CD8-positive, alpha-beta memory T cell (primary cell): ENCODE data around the gene TBC1D2B. TPM values are rescaled to one million over a fixed set of nuclear protein-coding genes. Genes with fewer than 3 reads are reported as not detected.

Experiments
- CTCF ChIA-PET: fragments of 350-600 bp; sonication (Branson Sonifier 250); formaldehyde crosslinking; loops from one replicate; lab custom pipeline; 2021; ENCODE audit warnings: antibody characterized with exemption; lab: Charles Lee
- POLR2A ChIA-PET: fragments of 350-600 bp; sonication (Branson Sonifier 250); formaldehyde crosslinking; loops from one replicate; lab custom pipeline; 2021; ENCODE audit warnings: antibody characterized with exemption; lab: Charles Lee
- DNase-seq, 5 donors: peaks; one replicate each; pipeline versions ENCODE4 v3.0.0 to v3.0.0-alpha.2; 2020 to 2022; ENCODE audit warnings: mixed read lengths in 1 of 5
- H3K27ac ChIP-seq: one replicate; pipeline ENCODE4 v1.7.0; 2013; ENCODE audit warnings: low read depth, mild to moderate bottlenecking, low read length, moderate library complexity
- H3K27me3 ChIP-seq: 2 replicates; pipeline ENCODE4 v1.7.0; 2013; ENCODE audit warnings: low read length, mild to moderate bottlenecking; ENCODE audit not compliant: insufficient read depth, poor library complexity, severe bottlenecking
- H3K36me3 ChIP-seq: 2 replicates; pipeline ENCODE4 v1.7.0; 2013; ENCODE audit warnings: mild to moderate bottlenecking, low read length, moderate library complexity; ENCODE audit not compliant: insufficient read depth
- H3K4me1 ChIP-seq: 2 replicates; pipeline ENCODE4 v1.7.0; 2013; ENCODE audit warnings: mild to moderate bottlenecking, low read length, moderate library complexity; ENCODE audit not compliant: insufficient read depth
- H3K4me3 ChIP-seq: 2 replicates; pipeline ENCODE4 v1.7.0; 2013; ENCODE audit warnings: mild to moderate bottlenecking, low read length
- H3K9me3 ChIP-seq: 2 replicates; pipeline ENCODE4 v1.7.0; 2013; ENCODE audit warnings: mild to moderate bottlenecking, low read length
- H3K27ac Mint-ChIP-seq, 8 donors: one replicate each; pipeline ENCODE4 v1.8.0; 2020 to 2021; ENCODE audit warnings: mixed read lengths in 8 of 8, mild to moderate bottlenecking in 6 of 8, inconsistent platforms in 3 of 8, moderate library complexity in 3 of 8
- H3K27me3 Mint-ChIP-seq, 2 donors: one replicate each; pipeline ENCODE4 v1.8.0; 2020 to 2021; ENCODE audit warnings: mixed read lengths in 2 of 2, mild to moderate bottlenecking in 1 of 2, moderate library complexity in 1 of 2
- H3K36me3 Mint-ChIP-seq, 3 donors: one replicate each; pipeline ENCODE4 v1.8.0; 2020 to 2021; ENCODE audit warnings: mixed read lengths in 3 of 3, inconsistent platforms in 1 of 3, mild to moderate bottlenecking in 1 of 3
- H3K4me1 Mint-ChIP-seq, 3 donors: one replicate each; pipeline ENCODE4 v1.8.0; 2020 to 2021; ENCODE audit warnings: mixed read lengths in 3 of 3, inconsistent platforms in 1 of 3, mild to moderate bottlenecking in 1 of 3
- H3K4me3 Mint-ChIP-seq, 7 donors: one replicate each; pipeline ENCODE4 v1.8.0; 2020 to 2021; ENCODE audit warnings: mixed read lengths in 7 of 7, mild to moderate bottlenecking in 6 of 7, moderate library complexity in 4 of 7, inconsistent platforms in 2 of 7
- H3K9me3 Mint-ChIP-seq, 5 donors: one replicate each; pipeline ENCODE4 v1.8.0; 2020 to 2022; ENCODE audit warnings: mixed read lengths in 5 of 5, mild to moderate bottlenecking in 3 of 5, moderate library complexity in 2 of 5, inconsistent platforms in 1 of 5
- polyA plus RNA-seq: library from polyadenylated mRNA; unstranded; fragments of 300-500 nt; fragmentation: Illumina TruSeq; gene quantifications from one replicate; pipeline ENCODE4 v1.2.3, GENCODE V29; 2021
- total RNA-seq, 2 experiments: library from RNA; stranded (reverse); gene quantifications; one replicate each; pipeline ENCODE4 v1.2.3, GENCODE V29; 2021

TBC1D2B gene
- total and polyA plus RNA-seq, 3 experiments from 2014 or later = 26.4 to 41.1 (median 40.1) TPM

DNA sequence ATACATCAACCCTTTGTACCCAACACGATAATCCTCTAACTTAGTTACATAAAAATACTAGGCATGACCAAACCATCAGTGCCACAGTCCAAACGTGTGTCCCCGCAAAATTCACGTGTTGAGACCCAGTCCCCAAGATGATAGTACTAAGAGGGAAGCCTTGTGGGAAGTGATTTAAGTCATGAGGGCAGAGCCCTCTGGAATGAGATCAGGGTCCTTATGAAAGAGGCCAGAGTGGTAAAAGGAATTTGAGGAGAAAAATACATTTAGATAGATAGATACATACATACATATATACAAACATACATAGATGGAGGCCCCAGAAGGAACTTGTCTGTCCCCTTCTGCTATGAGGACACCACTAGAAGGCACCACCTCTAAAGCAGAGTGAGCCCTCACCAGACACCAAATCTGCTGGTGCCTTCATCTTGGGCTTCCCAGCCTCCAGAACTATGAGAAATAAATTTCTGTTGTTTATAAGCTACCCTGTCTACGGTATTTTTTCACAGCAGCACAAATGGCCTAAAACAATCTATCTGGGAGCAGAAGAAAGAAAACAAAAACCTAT, 8.0 kb downstream of the TBC1D2B start:
- H3K27me3 ChIP-seq = no peaks in the 10 kb centered on the region
- H3K27ac ChIP-seq = peak overlapping the region; percentile 49
- Mint-ChIP-seq H3K9me3 (no peaks in the 10 kb centered on the region), H3K27me3 (peaks cover 0 to 1% of the 10 kb centered on the region in 2 donors), H3K27ac (peak overlapping the region in 1 of 8 donors; percentile 95), H3K4me3 (peak overlapping the region in 4 of 7 donors; percentile 66 to 86 (median 84)), H3K4me1 (peaks cover 27 to 35% (median 34%) of the 10 kb centered on the region in 3 donors), H3K36me3 (peaks cover 0 to 11% (median 4%) of the 10 kb centered on the region in 3 donors)
- H3K9me3 ChIP-seq = no peaks in the 10 kb centered on the region
- no peaks in the 10 kb centered on the region for H3K36me3 ChIP-seq
- CTCF ChIA-PET = interaction anchor here (0.7 to 5.8 kb wide), 16 partner anchors 8 to 111 kb away, joined by 3 to 31 read pairs (median 4); no protein-coding TSS in a partner anchor
- peaks cover 90% of the 10 kb centered on the region for H3K4me1 ChIP-seq
- DNase-seq = no peak
- H3K4me3 ChIP-seq = peak overlapping the region; percentile 56
- POLR2A ChIA-PET = interaction anchor here (0.5 to 3.0 kb wide), 8 partner anchors 8 to 1021 kb away, joined by 3 to 16 read pairs (median 6); partner anchors contain the start of gene TBC1D2B

DNA sequence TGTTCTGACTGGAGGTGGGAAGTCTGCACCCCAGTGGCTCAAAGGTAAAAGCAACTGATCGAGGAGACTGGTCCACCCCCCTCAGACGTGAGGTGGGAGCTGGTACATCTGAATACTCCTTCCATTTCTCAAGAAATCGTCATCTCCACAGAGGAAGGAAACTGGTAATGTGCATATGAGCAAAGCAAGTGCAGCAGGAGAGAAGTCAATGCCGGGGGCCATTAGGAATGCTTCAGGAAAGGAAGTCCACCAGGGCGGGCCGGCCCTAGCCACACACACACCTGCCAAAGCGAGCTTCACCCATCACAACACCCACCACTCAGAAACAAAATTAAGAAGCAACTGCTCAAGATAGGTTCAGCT, 8.5 kb downstream of the TBC1D2B start:
- Mint-ChIP-seq H3K4me3 (peak overlapping the region in 4 of 7 donors; percentile 66 to 86 (median 84)), H3K9me3 (no peaks in the 10 kb centered on the region), H3K27me3 (peaks cover 0 to 1% of the 10 kb centered on the region in 2 donors), H3K4me1 (peaks cover 23 to 30% (median 28%) of the 10 kb centered on the region in 3 donors), H3K36me3 (peaks cover 0 to 8% (median 0%) of the 10 kb centered on the region in 3 donors), H3K27ac (peak overlapping the region in 1 of 8 donors; percentile 95)
- no peak for DNase-seq
- ChIA-PET POLR2A (interaction anchor here (0.6 to 3.0 kb wide), 10 partner anchors 9 to 39 kb away, joined by 3 to 16 read pairs (median 6); partner anchors contain the start of gene TBC1D2B), CTCF (interaction anchor here (0.7 to 5.8 kb wide), 13 partner anchors 9 to 110 kb away, joined by 3 to 31 read pairs (median 4); no protein-coding TSS in a partner anchor)
- Histone ChIP-seq H3K4me3 (peak overlapping the region; percentile 56), H3K9me3 (no peaks in the 10 kb centered on the region), H3K27ac (peak overlapping the region; percentile 49), H3K36me3 (no peaks in the 10 kb centered on the region), H3K27me3 (no peaks in the 10 kb centered on the region), H3K4me1 (peaks cover 95% of the 10 kb centered on the region)

DNA sequence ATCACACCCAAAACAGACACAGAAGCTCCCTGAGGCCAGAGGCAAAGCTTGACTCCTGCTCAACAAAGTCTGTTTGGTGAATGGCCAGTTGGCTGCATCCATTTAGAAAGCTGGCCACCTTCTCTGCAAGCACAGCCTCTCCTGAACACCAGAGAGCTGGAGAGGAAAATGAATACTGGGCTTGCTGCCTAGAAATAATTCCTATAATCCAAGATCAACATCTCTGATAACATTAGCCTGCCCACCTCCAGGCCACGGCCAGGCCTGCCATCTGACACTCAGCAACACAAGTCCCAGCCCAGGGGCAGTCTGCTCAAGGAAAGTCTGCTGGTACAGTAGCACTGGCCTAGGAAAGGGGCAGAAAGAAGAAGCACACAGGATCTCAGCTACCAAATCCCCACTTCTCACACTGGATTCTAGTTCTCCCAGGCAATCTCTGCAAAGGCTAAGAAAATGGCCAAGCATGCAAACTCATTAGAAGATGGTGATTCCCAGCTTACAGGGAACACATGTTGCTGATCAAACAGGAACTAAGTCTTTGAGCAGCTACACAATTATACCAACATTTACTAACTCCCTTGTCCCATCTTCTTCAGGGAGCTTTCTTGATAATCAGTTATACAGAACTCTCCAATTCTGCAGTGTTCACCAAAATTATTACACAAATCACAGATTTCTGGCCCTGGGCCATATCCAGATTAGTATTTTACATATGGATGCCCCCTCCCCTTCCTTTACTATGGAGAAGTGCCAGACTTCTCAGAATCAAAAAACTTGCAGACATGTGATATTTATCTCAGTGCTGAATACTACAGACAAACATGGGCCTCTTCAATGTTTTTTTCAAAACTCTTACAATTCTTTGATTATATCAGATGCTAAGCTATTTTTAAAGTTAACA, 9.9 kb downstream of the TBC1D2B start:
- peaks cover 0 to 8% (median 0%) of the 10 kb centered on the region in 3 donors for H3K36me3 Mint-ChIP-seq
- Histone ChIP-seq H3K4me3 (peak overlapping the region; percentile 56), H3K27ac (no peak overlapping the region), H3K27me3 (no peaks in the 10 kb centered on the region), H3K4me1 (peaks cover 100% of the 10 kb centered on the region), H3K36me3 (no peaks in the 10 kb centered on the region), H3K9me3 (no peaks in the 10 kb centered on the region)
- peak overlapping the region in 4 of 7 donors; percentile 21 to 86 (median 84) for H3K4me3 Mint-ChIP-seq
- H3K4me1 Mint-ChIP-seq = peaks cover 14 to 17% (median 15%) of the 10 kb centered on the region in 3 donors
- H3K27ac Mint-ChIP-seq = peak overlapping the region in 1 of 8 donors; percentile 95
- POLR2A ChIA-PET = interaction anchor here (0.7 to 3.0 kb wide), 8 partner anchors 10 to 33 kb away, joined by 3 to 16 read pairs (median 6); partner anchors contain the start of gene TBC1D2B
- no peak for DNase-seq
- CTCF ChIA-PET = interaction anchor here (1.1 to 5.8 kb wide), 10 partner anchors 8 to 48 kb away, joined by 3 to 31 read pairs (median 5); partner anchors contain the start of gene TBC1D2B
- H3K9me3 Mint-ChIP-seq = no peaks in the 10 kb centered on the region
- H3K27me3 Mint-ChIP-seq = peaks cover 0 to 1% of the 10 kb centered on the region in 2 donors

DNA sequence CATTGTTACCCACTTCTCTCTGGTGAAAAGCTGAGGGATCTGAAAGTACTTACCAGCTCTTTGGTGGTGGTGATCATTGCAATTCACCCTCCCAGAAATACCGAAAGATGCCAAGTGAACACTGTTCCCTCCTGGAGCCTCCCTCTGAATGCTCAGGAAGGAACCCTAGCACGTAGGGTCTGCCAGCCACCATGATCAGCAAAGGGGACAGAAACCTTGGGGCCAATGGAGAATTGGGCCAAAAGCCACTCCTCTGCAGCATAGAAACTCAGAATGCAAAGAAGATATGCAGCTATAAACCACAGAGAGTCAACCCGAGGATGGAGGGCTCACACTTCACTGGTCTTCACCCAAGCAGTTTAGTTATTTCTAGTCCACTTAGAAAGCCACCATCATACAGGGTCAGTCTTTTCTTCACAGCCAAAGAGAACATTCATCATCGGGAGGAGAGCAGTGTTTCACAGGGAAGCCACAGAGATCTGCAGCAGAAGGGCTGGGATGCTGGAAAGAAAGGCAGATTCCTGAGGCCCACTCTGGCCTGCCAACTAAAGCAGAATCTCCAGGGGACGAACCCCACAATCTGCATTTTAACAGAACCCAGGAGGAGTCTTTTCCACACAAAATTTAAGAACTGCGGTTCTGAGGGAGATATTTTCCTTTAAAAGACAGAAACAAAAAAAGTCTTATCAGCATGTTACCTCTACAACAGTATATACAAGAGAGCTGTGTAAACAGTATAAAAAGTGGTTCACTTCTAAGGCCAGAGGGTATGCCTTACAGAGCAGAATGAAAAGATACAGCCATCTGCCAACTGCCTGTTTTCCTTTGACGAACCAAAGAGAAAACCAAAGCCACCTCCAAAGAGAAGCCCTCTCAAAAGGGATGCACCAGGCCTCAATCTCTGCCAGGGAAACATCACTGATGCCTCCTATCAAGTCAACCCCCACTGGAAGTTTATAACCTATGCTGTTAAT, 11.3 kb downstream of the TBC1D2B start:
- DNase-seq = no peak
- ChIA-PET CTCF (interaction anchor here (1.1 to 5.8 kb wide), 5 partner anchors 16 to 61 kb away, joined by 3 to 30 read pairs (median 4); no protein-coding TSS in a partner anchor), POLR2A (interaction anchor here (1.4 kb wide), 1 partner anchor 31 kb away, joined by 7 read pairs; no protein-coding TSS in a partner anchor)
- Histone ChIP-seq H3K36me3 (no peaks in the 10 kb centered on the region), H3K27ac (peak overlapping the region; percentile 5), H3K27me3 (no peaks in the 10 kb centered on the region), H3K9me3 (no peaks in the 10 kb centered on the region), H3K4me1 (peaks cover 96% of the 10 kb centered on the region), H3K4me3 (peak overlapping the region; percentile 23)
- Mint-ChIP-seq H3K9me3 (no peaks in the 10 kb centered on the region), H3K27ac (no peak overlapping the region), H3K4me1 (peaks cover 2 to 9% (median 6%) of the 10 kb centered on the region in 3 donors), H3K27me3 (peaks cover 0 to 1% of the 10 kb centered on the region in 2 donors), H3K36me3 (peaks cover 0 to 5% (median 0%) of the 10 kb centered on the region in 3 donors), H3K4me3 (no peak overlapping the region)

DNA sequence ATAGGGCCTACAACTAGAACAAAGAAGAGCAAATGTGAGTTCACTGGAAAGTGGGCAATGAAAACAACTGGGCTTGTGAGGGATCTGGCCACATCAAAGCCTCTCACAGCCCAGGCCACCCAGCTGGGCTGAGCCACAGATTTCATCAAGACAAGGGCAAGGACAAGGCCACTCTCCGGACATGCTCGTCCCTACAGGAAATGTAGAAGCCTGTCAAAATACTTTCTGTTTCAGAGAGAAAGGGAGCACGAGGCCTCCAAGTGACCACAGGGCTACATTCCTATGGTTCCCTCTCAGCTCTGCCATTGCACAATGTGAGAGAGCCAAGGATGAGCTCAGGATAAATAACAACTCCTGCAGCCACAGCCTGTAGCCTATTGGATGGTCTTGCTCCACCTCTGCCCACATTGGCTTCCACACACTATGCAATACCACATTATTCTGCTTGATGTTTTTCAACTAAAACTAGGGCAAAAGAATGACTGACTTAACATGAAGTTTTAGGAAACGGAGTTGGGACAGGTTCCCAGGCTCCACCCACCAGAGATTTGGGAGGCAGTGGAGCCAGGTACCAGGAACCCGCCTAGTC, 12.1 kb downstream of the TBC1D2B start:
- H3K4me3 Mint-ChIP-seq = no peak overlapping the region
- ChIA-PET POLR2A (no interaction called here), CTCF (interaction anchor here (1.3 to 5.8 kb wide), 3 partner anchors 15 to 43 kb away, joined by 3 to 30 read pairs (median 4); no protein-coding TSS in a partner anchor)
- H3K9me3 ChIP-seq = no peaks in the 10 kb centered on the region
- H3K36me3 Mint-ChIP-seq = peaks cover 0 to 5% (median 0%) of the 10 kb centered on the region in 3 donors
- peak overlapping the region; percentile 23 for H3K4me3 ChIP-seq
- H3K27me3 ChIP-seq = no peaks in the 10 kb centered on the region
- H3K4me1 ChIP-seq = peaks cover 95% of the 10 kb centered on the region
- peaks cover 0 to 1% of the 10 kb centered on the region in 2 donors for H3K27me3 Mint-ChIP-seq
- H3K27ac ChIP-seq = peak overlapping the region; percentile 17
- no peak for DNase-seq
- peaks cover 2 to 9% (median 5%) of the 10 kb centered on the region in 3 donors for H3K4me1 Mint-ChIP-seq
- H3K36me3 ChIP-seq = no peaks in the 10 kb centered on the region
- no peaks in the 10 kb centered on the region for H3K9me3 Mint-ChIP-seq
- H3K27ac Mint-ChIP-seq = no peak overlapping the region

DNA sequence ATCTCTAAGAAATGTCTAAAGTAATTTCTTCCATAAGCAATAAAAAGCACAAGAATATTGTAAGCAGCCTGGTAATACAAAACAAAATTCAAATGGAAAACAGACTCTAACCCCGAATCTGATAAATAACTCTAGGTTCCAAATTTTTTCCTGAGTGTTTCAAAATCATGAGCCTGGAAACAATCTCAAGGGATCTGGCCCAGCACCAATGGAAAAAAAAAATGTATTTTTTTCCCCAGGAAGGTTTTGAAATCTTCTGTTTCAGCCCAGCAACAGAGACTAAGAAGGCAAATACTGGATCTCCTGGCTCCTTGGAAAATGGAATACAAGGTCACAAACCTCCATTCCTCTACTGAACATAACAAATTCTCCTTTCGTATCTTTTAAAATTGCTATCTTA, 13.0 kb downstream of the TBC1D2B start:
- Mint-ChIP-seq H3K27me3 (no peaks in the 10 kb centered on the region), H3K4me3 (no peak overlapping the region), H3K4me1 (peaks cover 10 to 17% (median 13%) of the 10 kb centered on the region in 3 donors), H3K36me3 (peaks cover 0 to 5% (median 0%) of the 10 kb centered on the region in 3 donors), H3K9me3 (no peaks in the 10 kb centered on the region), H3K27ac (no peak overlapping the region)
- DNase-seq = no peak
- POLR2A ChIA-PET = no interaction called here
- H3K27ac ChIP-seq = no peak overlapping the region
- no peaks in the 10 kb centered on the region for H3K36me3 ChIP-seq
- no peaks in the 10 kb centered on the region for H3K27me3 ChIP-seq
- no peak overlapping the region for H3K4me3 ChIP-seq
- CTCF ChIA-PET = no interaction called here
- no peaks in the 10 kb centered on the region for H3K9me3 ChIP-seq
- H3K4me1 ChIP-seq = peaks cover 95% of the 10 kb centered on the region
